GM12892 (cell line): ENCODE measurements around the gene PASK.

Experiments
- DNase-seq: peaks from one replicate; pipeline ENCODE4 v3.0.0; 2011; ENCODE audit not compliant: insufficient read length
- FAIRE-seq: peaks from 2 replicates; lab custom pipeline; 2011; peaks lifted over from hg19 to GRCh38; lab: Jason Lieb, UNC
- POLR2A ChIP-seq: IDR thresholded peaks from 2 replicates; pipeline ENCODE4 v1.6.1; 2011; ENCODE audit warnings: low read depth, low read length, control low read depth
- POLR2AphosphoS5 ChIP-seq: IDR thresholded peaks from 2 replicates; pipeline ENCODE4 v1.6.1; 2011; ENCODE audit warnings: low read depth, low read length, control low read depth
- TAF1 ChIP-seq: IDR thresholded peaks from 2 replicates; pipeline ENCODE4 v1.6.1; 2011; ENCODE audit warnings: low read depth, mild to moderate bottlenecking, control low read depth, low read length, borderline replicate concordance

The PASK gene

DNA sequence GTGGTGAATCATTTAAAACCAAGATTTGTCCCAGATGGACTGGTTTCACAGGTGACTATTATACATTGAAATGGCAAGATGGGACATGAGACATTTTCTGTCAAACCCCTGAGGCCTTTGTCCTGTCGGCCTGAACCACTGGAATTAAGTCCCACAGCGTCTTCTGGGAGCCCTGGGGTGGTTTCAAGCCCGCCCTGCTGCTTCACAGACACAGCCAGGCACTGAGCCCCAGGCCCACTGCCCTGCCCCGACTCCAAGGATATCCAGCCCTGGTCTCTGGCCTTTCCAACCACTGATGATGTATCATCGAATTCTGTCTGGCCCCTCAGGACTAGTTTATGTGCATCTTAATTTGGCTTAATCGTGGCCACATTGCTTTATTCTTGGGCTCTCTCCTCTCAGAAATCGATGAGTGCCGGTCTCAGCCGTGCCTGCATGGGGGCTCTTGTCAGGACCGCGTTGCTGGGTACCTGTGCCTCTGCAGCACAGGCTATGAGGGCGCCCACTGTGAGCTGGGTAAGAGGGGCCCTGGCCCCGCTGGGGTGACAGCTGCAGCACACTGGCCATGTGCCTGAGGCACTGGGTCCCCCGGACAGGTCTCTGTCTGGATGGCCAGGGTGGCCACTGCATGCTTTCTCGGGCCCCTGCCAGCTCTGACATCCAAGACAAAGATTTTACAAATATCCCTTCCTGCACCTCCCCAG, 86.7 kb downstream of the PASK start:
- DNase-seq (no peak), FAIRE-seq (no peak)
- TF ChIP-seq TAF1 = no peak
- no peak for TF ChIP-seq POLR2A
- no peak for TF ChIP-seq POLR2AphosphoS5

DNA sequence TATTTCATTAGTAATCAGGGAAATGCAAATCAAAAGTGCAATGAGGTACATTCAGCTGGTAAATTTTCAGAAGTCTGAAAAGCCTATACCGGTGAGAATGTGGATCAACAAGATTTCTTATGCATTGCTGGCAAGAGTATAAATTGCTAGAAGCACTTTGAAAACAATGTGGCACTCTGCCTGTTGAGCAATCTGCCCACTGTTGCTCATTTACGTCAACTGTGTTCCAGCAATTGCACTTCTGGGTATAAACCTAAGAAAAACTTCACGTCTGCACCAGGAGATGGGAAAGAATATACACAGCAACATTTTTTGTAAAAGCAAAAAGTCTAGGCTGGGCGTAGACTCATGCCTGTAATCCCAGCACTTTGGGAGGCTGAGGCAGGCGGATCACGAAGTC, 88.0 kb downstream of the PASK start:
- no peak for DNase-seq
- TF ChIP-seq POLR2A = no peak
- no peak for TF ChIP-seq POLR2AphosphoS5
- TF ChIP-seq TAF1 = no peak
- no peak for FAIRE-seq
